Measurements from ENCODE around the gene ADGRG4. TPM values are rescaled to one million over a fixed set of nuclear protein-coding genes. Genes with fewer than 3 reads are reported as not detected.

Gene ADGRG4
- polyA plus RNA-seq, 3 donors = not detected

- H2AFZ ChIP-seq (ENCODE audit: insufficient read depth, low read depth, low read length, poor library complexity, severe bottlenecking) = no peak overlapping the region
- no peak overlapping the region for H3K4me2 ChIP-seq (replicated peaks; ENCODE audit: extremely low read depth, low read length, poor library complexity, severe bottlenecking)
- no peaks in the 10 kb centered on the region for H3K36me3 ChIP-seq (replicated peaks in 1 of 2; ENCODE audit: control insufficient read depth in 1 of 2, insufficient read depth in 2 of 2, low read length in 2 of 2)
- Mint-ChIP-seq H3K36me3 (no peaks in the 10 kb centered on the region), H3K4me1 (no peaks in the 10 kb centered on the region), H3K27me3 (ENCODE audit: low read depth in 3 of 3) (peaks cover 0 to 1% (median 0%) of the 10 kb centered on the region in 3 donors), H3K9me3 (peaks cover 0 to 3% (median 0%) of the 10 kb centered on the region in 7 donors), H3K27ac (no peak overlapping the region), H3K4me3 (no peak overlapping the region)
- H4K20me1 ChIP-seq (ENCODE audit: insufficient read depth, low read length) = no peaks in the 10 kb centered on the region
- no CpG with 5 or more reads among the region's 5 CpGs for WGBS (ENCODE audit: insufficient coverage)
- no peak overlapping the region for H3K27ac ChIP-seq (ENCODE audit: low read depth in 1 of 2, low read length in 2 of 2)
- intact Hi-C loops (cut with micrococcal nuclease) = no loop called here
- no peaks in the 10 kb centered on the region for H3K9me3 ChIP-seq (replicated peaks in 1 of 2; ENCODE audit: control insufficient read depth in 1 of 2, insufficient read depth in 1 of 2, low read length in 2 of 2)
- no peak overlapping the region for H3K4me3 ChIP-seq (replicated peaks in 1 of 3; ENCODE audit: low read depth in 2 of 3, low read length in 3 of 3)
- no peak for DNase-seq
- no peaks in the 10 kb centered on the region for H3K4me1 ChIP-seq (ENCODE audit: control insufficient read depth in 1 of 2, insufficient read depth in 2 of 2, low read length in 2 of 2)
- no peak overlapping the region for H3K9ac ChIP-seq (ENCODE audit: insufficient read depth, low read length, poor library complexity, severe bottlenecking)
- no peaks in the 10 kb centered on the region for H3K79me2 ChIP-seq (ENCODE audit: insufficient read depth, low read length)
- H3K27me3 ChIP-seq (ENCODE audit: control insufficient read depth in 2 of 2, insufficient read depth in 2 of 2, low read length in 2 of 2) = peaks cover 0 to 2% of the 10 kb centered on the region in 2 donors
- no peak for TF ChIP-seq CTCF (IDR thresholded peaks at IDR 0.05)
These were observed 68.6 kb downstream of the ADGRG4 start for GRCh38 chrX:136369377-136369776.

GRCh38 chrX:136376713-136377112, 76.0 kb downstream of the ADGRG4 start:
- Histone ChIP-seq H3K9ac (ENCODE audit: insufficient read depth, low read length, poor library complexity, severe bottlenecking) (no peak overlapping the region), H3K4me1 (ENCODE audit: control insufficient read depth in 1 of 2, insufficient read depth in 2 of 2, low read length in 2 of 2) (no peaks in the 10 kb centered on the region), H3K27me3 (ENCODE audit: control insufficient read depth in 2 of 2, insufficient read depth in 2 of 2, low read length in 2 of 2) (no peaks in the 10 kb centered on the region), H3K36me3 (replicated peaks in 1 of 2; ENCODE audit: control insufficient read depth in 1 of 2, insufficient read depth in 2 of 2, low read length in 2 of 2) (no peaks in the 10 kb centered on the region), H3K27ac (ENCODE audit: low read depth in 1 of 2, low read length in 2 of 2) (no peak overlapping the region), H3K4me3 (replicated peaks in 1 of 3; ENCODE audit: low read depth in 2 of 3, low read length in 3 of 3) (no peak overlapping the region), H2AFZ (ENCODE audit: insufficient read depth, low read depth, low read length, poor library complexity, severe bottlenecking) (no peak overlapping the region), H4K20me1 (ENCODE audit: insufficient read depth, low read length) (no peaks in the 10 kb centered on the region), H3K9me3 (replicated peaks in 1 of 2; ENCODE audit: control insufficient read depth in 1 of 2, insufficient read depth in 1 of 2, low read length in 2 of 2) (no peaks in the 10 kb centered on the region), H3K79me2 (ENCODE audit: insufficient read depth, low read length) (no peaks in the 10 kb centered on the region), H3K4me2 (replicated peaks; ENCODE audit: extremely low read depth, low read length, poor library complexity, severe bottlenecking) (no peak overlapping the region)
- TF ChIP-seq CTCF (IDR thresholded peaks at IDR 0.05) = no peak
- Mint-ChIP-seq H3K36me3 (no peaks in the 10 kb centered on the region), H3K9me3 (peaks cover 0 to 7% (median 2%) of the 10 kb centered on the region in 7 donors), H3K4me3 (no peak overlapping the region), H3K27ac (no peak overlapping the region), H3K27me3 (ENCODE audit: low read depth in 3 of 3) (peaks cover 0 to 5% (median 0%) of the 10 kb centered on the region in 3 donors), H3K4me1 (peaks cover 7% of the 10 kb centered on the region)
- no CpG with 5 or more reads among the region's 5 CpGs for WGBS (ENCODE audit: insufficient coverage)
- no peak for DNase-seq
- intact Hi-C loops (cut with micrococcal nuclease) = no loop called here
